GM18502 (cell line): ENCODE results near the gene FAM228A.
"Not testable (repeated sequence)": the region's sequence is repeated elsewhere in the genome, so short reads cannot be mapped to it uniquely, and the experiment has no call there.

Experiments used
- ATAC-seq: cut with Tn5 transposase; IDR thresholded peaks from one replicate; pipeline ENCODE4 v1.9.1; 2021; ENCODE audit warnings: mild to moderate bottlenecking; ENCODE audit not compliant: unreplicated experiment, poor library complexity

The FAM228A gene

DNA sequence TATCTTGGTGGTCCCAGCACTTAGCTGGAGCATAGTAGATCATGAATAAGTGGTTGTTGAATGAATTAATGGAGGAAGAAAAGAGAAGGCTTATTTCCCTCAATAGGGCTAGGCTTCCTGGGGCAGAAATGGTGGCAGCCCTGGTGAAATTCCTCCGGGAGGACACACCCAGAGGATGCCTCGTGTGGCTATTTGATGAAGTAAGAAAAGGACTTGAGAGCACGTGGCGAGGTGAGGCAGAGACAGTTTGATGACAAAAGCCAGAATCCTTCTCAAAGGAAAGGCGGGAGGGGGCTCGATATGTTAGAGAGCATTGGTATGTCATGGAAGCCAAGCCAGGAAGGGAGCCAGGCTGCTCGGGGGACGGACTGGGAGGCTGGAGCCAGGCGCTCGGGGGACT, 14.7 kb downstream of the FAM228A start:
- ATAC-seq, result no peak

DNA sequence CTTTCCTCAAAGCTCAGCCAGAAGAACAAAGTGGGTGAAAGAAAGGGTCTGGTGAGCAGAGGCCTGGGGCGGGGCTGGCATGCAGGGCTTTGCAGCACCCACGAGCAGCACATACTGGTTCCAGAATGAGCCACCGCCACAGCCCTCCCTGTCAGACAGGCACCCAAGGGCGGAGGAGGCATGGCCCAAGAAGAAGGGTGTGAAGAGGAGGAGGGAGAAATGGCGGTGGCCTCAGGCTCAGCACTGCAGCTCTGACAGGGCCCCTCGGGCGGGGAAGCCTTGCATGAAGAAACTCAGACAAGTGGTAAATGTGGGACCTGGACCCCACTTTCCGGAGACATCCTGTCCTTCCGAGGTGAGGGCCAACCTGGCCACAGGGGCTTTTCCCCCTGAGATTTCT, 15.7 kb downstream of the FAM228A start:
- no peak for ATAC-seq

DNA sequence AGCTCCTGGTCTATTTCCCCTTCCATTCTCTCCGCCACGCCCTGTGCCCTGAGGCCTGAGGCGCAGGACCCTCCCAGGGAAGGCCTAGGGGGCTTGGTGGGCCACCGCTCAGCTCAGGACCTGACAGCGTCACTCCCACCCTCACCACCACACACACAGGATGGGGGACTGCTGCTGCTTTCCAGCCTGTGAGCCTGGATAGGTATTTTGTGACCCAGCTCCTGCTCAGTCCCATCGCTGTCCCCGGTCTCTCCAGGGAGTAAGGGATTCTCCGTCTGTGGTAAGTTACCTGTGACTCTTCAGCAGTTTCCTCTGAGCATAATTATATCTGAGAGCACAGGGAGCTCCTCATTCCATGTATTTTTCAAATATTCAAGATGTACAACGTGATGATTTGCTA, 16.3 kb downstream of the FAM228A start:
- ATAC-seq, result no peak

DNA sequence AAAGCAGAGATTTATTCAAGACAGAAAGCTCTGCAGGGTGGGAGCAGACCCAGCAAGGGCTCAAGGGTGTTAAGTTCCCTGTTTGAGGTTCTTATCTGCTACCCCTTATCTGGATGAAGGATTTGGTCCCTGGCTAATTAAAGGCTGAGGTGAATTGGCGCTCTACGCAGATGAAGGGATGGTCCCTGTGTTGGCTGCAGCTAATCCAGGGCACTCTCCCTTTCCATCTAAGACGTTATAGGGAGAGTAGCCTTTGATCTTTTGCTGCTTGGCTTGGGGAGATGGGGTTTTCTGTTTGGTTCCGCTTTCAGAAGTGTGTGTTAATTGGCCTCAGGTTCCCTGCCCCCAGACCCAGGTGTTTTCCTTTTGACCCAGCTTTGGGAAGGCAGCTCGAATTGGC, 17.0 kb downstream of the FAM228A start:
- ATAC-seq, result no peak

DNA sequence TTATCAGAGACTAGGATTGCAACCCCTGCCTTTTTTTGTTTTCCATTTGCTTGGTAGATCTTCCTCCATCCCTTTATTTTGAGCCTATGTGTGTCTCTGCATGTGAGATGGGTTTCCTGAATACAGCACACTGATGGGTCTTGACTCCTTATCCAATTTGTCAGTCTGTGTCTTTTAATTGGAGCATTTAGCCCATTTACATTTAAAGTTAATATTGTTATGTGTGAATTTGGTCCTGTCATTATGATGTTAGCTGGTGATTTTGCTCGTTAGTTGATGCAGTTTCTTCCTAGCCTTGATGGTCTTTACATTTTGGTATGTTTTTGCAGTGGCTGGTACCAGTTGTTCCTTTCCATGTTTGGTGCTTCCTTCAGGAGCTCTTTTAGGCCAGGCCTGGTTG, 22.4 kb downstream of the FAM228A start:
- ATAC-seq, result not testable (repeated sequence)

DNA sequence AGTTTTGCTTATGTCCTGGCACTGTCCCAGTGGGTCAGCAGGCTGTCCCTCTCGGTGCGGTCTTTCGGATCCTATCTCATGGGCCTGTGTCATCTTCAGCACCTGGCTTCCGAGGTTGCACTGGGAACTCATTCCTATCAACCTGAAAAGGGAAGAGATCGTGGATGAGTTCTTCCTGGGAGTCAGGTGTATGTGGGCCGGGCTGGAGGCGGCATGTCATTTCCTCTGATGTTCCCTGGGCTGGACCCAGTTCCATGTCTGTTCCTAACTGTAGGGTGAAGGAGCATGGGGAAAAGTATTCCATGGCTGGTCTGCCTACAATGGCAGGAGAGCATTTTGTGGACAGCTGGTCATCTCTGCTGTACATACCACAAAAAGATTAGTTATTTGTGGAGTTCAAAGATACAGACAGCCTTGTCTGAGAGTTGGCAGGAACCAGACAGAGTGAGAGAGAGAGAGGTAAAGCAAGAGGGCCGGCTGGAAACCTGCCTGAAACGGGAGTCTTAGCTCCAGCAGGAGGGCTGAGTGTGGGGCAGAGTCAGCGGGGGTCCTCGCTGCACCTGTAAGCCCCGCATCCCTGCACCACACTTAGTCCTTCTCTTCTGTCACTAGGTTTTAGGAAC, 25.2 kb downstream of the FAM228A start:
- no peak for ATAC-seq

DNA sequence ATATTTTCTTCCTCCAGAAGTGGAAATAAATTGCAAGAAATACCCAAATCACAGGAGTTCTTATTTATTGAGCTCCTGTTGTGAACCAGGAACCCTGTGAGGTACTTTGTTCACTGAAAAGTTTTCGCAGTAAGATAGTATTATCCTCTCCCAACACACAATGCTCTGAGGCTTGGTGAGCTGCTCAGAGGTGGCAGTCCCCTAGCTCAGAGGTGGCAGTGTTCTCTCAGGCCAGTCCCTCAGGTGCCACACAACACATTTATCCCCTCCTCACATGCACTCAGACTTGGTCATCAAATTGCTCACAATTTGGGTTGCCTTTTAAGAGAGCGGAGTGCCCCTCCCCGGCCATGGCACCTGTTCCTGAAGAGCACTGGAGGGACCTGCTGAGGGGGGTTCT, 25.9 kb downstream of the FAM228A start:
- no peak for ATAC-seq

DNA sequence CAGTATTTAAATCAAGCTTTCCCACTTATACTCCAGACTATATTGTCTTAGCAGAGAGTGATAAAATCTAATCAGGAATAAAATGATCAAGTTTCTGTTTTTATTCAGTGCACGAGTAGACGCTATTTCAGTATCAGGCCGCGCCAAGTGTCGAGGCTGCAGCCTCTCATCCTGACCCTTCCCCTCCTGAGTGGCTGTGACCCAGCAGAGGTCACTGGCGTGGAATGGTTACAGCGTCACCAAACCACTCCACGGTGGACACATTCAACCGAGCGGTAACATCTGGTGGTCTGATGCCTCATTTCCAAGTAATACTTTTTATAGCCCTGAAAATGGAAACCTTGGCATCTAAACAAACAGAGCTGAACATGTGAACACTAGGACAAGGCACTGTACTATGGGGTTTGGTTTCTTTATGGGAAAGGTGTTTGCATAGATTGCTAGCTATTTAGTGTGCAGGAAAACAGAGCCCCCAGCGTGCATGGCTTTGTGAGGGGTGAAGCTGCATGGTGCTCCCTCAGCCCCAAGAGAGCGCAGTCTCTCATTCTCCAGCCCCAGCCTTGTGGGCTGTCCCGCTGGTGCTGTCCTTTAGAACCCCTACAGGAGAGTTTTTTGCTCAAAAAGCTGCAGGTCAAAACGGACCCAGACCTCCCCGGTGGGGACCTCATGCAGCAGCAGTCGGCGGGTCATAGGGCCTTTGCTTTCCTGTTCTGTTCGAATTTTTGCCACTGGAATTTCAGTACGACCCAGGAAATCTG, 28.4 kb downstream of the FAM228A start:
- no peak for ATAC-seq

DNA sequence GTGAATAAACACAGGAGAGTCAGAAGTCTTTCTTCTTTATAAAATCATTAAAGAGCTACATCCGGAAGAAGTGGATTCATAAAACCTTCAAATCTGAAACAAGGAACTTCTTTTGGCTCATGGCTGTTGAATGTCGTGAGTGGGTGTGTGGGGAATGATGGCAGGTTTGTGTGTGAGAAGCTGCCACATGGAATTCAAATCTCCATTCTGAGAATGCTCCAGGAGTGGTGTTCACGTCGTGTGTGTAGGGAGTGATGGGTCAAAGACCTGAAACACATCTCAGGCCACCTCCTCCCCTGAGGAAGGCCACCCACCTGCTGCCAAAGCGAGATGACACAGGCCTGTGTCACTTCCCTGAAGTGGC, 28.9 kb downstream of the FAM228A start:
- ATAC-seq, result no peak

DNA sequence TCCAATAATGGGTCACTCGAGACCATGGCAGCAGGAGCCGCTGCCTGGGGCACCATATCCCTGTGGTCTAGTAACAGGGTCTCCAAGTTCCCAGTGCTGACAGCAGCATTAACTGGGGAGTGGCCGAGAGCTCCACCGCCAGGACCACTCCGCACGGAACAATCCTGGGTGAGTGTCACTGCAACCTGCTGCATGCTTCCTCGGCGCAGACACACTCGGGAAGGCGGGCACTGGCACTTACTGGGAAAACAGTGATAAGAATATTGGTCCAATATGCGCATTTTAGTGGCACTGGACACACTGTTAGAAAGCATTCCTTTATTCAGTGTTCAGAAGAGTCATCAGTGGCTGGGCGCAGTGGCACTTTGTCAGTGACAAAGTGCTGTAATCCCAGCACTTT, 29.7 kb downstream of the FAM228A start:
- no peak for ATAC-seq

DNA sequence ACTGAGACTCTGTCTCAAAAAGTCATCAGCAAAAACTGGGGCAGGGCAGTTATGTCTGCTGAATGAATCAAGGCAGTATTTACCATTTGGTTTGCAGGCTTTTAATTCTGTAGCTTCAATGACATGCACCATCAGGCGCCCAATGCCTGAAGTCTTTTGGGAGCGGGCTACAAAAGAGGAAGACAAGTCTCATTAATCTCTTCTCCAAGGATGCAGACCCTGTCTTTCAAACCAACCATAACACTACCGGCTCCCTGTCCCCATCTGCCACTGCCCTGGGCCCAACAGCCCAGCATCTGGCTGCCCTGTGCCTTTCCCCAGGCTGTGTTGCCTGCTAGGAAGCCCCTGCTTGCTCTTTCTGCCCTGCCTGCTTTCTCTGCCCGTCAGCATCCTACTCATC, 30.3 kb downstream of the FAM228A start:
- ATAC-seq, result no peak

DNA sequence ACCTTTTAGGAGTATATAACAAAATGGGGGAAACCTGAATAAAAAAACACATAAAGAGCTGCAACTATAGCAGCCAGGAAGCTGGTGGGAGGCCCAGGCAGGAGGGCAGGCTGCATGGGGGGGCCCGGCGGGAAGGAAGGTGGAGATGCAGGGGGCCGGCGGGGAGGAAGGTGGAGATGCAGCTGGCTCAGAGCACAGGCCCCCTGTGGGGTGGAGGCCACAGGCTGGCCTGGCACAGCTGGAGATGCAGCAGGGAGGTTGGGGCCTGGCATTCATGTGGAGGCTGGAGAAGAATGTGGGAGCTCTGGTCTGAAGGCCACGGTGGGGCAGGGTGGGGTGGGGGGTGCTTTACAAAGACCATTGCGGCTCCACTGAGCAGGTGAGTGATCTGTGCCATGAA, 31.4 kb downstream of the FAM228A start:
- no peak for ATAC-seq

DNA sequence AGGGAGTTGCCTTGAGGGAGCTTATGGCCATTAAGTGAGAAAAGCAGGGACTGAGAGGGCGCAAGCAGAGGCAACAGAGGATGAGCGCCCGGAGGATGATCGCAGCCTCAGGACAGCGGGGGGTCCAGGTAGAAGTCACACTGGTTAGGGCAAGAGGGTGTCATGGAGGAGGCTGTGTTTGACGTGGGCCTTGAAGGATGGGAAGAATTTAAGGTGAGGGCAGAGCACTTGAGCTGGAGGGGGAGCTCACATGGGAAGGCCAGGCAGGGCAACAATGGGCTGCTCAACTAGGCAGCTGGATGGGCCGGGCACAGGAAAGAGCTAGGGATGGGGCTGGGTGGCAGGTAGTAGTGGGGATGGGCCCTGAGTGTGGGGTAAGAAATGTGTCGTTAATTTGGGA, 31.9 kb downstream of the FAM228A start:
- no peak for ATAC-seq

DNA sequence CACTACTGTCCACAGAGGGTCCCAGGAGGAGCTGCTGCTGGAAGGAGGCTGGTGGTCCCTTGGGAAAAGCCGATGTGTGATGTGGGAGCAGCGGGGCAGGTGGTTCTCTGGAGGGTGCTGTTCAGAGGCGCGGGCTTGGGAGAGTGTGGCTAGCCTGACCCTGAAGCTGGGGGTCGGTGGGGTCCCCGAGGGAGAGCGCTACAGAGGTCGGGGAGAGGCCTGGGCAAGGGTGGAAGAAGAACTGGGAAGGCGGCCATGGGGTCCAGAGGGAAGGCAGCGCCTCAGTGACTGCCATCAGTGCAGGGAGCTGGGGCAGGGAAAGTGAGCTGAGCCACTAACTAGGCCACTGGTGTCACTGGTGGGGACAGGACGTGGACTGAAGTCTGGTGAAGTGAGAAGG, 32.5 kb downstream of the FAM228A start:
- ATAC-seq, result no peak

DNA sequence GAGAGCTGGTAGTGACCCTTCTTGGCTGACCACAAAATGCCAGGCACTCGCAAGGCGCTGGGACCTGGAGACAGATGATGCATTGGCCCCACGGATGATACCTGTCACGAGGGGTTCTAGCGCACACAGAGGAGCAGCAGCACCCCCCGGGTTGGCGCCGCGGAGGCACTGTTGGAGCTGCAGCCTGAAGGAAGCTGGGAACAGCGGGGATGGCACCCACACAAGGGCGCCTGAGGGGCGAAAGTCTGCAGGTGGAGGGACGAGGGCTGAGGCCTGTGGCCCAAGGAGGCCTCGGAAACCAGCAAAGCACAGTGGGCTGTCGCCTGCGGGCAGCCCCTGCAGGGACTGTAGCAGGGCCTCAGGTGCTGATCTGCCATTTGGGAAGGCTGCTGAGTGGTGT, 33.6 kb downstream of the FAM228A start:
- no peak for ATAC-seq

DNA sequence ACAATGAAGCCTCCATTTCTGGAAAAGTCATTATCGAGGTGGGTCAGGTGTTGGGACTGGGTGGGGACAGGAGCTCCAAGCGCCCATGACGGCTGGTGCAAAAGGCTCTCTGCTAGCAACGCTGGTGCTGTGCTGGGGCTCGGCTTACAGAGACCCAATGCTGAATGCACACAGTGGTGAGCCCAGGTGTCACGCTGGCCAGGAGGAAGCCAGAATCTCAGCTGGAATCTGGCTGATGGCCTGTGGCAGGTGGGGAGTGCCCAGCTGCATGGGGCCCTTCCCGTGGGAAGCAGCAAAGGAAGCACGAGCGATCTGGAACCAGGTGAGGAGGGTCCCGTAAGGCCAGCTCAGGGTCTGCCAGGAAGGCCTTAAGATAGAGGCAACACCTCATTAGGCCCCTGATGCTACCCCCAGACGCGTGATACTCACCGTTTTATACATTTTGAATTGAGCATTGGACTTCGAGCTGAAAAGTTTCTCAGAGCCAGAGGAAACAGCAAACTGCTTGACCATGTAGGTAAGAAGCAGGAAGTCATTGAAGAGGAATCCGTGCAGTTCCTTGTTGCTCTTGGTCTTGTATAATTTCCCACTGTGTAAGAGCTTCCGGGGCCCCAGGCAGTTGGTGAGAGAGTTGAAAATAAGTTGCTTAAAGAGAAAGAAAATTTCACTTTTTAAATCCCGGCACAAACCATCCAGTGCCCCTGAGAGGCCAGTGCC, 34.7 kb downstream of the FAM228A start:
- ATAC-seq, result no peak

DNA sequence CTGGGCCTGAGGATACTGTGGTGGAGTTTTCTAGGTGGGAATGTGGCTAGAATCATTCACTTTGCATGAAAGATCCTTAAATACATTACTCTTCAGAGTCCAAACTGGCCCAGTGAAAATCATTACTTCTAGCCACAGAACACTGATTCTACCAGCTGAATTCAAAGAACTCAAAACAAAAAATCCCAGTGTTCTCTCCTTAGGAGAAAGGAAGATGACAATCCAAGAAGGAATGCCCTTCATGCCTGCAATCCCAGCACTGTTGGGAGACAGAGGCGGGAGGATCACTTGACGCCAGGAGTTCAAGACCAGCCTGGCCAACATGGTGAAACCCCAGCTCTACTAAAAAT, 35.2 kb downstream of the FAM228A start:
- ATAC-seq, result no peak

DNA sequence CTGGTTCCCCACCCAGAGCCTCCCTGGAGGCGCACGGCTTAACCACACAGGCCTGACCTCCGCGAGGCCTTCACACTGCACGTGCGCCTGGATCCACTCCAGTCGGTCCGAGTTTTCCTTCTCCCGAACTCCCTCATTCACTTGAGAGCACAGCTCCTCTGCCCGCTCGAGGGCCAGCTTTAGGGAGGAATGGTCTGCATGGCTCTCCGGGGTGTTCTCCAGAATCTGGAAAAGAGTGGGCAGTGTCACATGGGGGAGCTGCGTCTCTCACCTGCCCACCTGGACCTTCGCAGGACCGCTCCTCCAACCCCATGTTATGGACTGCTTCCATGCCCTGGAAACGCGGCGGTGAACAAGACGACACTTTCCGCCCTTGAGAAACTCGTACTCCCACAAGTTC, 35.9 kb downstream of the FAM228A start:
- no peak for ATAC-seq

DNA sequence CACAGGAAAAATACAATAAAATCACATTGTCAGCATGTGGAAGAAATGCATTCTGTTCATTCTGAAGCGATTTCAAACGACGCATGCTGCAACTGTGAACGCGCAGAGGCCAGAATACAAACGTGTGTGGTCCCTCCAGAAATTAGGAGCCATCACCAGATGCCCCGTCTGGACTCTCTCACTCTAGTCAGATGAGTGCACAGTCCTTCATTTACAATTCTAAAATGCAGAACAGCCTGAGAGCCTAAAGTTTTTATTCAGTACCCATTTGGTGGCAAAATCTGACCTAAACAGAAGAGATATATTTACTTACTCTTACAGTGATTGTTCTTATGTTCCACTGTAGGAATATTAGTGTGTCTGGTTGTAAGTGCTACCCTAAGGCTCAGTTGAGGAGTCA, 36.6 kb downstream of the FAM228A start:
- no peak for ATAC-seq

DNA sequence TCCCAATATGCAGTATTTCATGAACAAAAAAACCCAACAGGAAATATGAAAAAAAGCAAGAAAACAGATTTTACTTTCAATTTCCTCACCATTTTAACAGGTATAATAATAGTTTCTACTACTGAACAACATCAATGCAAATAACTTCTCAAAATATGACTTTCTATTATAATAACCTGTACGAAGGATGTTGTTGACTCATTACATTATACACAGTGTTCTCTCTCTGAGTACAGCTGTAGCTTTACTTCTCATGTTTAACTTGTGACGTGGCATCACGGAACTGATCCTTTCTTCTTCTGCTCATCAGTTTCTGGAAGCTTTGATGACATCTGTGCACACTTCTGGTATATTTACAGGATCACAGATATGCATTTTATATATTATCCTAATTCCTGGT, 40.0 kb downstream of the FAM228A start:
- ATAC-seq, result peak; percentile 98

DNA sequence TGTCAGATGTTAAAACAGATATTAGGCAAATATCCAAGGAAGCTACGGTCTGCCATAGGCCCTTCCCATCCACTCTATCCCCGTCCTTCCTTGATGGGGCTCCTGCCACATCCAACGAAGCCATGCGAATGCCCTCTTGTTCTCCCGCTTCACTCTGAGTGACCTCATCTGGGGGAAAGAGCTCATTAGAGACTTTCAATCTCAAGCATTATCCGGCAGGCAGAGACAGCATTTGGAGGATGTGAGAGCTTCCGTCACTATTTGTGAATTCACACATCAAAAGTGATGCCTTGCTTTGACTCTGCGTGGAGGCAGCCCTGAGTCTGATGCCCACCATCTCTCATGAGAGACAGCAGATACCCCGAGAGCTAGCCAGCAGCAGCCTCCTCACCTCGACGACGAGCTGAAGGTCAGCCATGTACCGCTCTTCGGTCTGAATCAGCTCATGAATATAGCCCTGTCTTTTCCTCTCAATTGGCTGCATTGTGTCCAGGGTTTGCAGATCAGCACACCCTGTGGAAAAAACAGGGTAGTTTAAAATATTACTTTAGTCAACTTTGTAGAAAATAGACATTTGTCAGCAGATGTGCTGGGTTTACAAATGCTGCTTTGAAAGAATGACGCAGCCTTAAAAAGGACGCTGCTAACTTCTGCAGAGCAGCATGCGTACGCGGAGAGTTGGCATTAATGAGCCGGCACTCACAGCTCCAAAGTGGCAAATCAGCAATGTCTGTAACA, 45.9 kb downstream of the FAM228A start:
- ATAC-seq, result no peak
